ENCODE results near the gene PIGH. TPM values are rescaled to one million over a fixed set of nuclear protein-coding genes. Genes with fewer than 3 reads are reported as not detected.

PIGH gene
- total RNA-seq, 1 donor from 2014 or later: 18.3 TPM

- Mint-ChIP-seq H3K4me1 (ENCODE audit: unreplicated experiment) (no peaks in the 10 kb centered on the region), H3K4me3 (ENCODE audit: unreplicated experiment) (no peak overlapping the region), H3K27me3 (ENCODE audit: unreplicated experiment) (no peaks in the 10 kb centered on the region), H3K27ac (ENCODE audit: unreplicated experiment) (no peak overlapping the region), H3K9me3 (ENCODE audit: unreplicated experiment) (no peaks in the 10 kb centered on the region), H3K36me3 (ENCODE audit: unreplicated experiment) (peaks cover 21% of the 10 kb centered on the region)
- TF ChIP-seq CTCF (IDR thresholded peaks at IDR 0.05): no peak
- DNase-seq (ENCODE audit: extremely low spot score, unreplicated experiment): no peak
These were observed 10.8 kb downstream of the PIGH start for GRCh38 chr14:67589204-67589770.

- no peak overlapping the region for H3K27ac Mint-ChIP-seq (ENCODE audit: unreplicated experiment)
- no peak overlapping the region for H3K4me3 Mint-ChIP-seq (ENCODE audit: unreplicated experiment)
- H3K4me1 Mint-ChIP-seq (ENCODE audit: unreplicated experiment): no peaks in the 10 kb centered on the region
- no peaks in the 10 kb centered on the region for H3K27me3 Mint-ChIP-seq (ENCODE audit: unreplicated experiment)
- no peak for TF ChIP-seq CTCF (IDR thresholded peaks at IDR 0.05)
- DNase-seq (ENCODE audit: extremely low spot score, unreplicated experiment): no peak
- no peaks in the 10 kb centered on the region for H3K9me3 Mint-ChIP-seq (ENCODE audit: unreplicated experiment)
- H3K36me3 Mint-ChIP-seq (ENCODE audit: unreplicated experiment): peaks cover 9% of the 10 kb centered on the region
These were observed 13.7 kb downstream of the PIGH start for GRCh38 chr14:67586369-67586768.

GRCh38 chr14:67584978-67585377, 15.1 kb downstream of the PIGH start:
- Mint-ChIP-seq H3K27ac (ENCODE audit: unreplicated experiment) (no peak overlapping the region), H3K27me3 (ENCODE audit: unreplicated experiment) (no peaks in the 10 kb centered on the region), H3K36me3 (ENCODE audit: unreplicated experiment) (peaks cover 9% of the 10 kb centered on the region), H3K4me3 (ENCODE audit: unreplicated experiment) (no peak overlapping the region), H3K9me3 (ENCODE audit: unreplicated experiment) (no peaks in the 10 kb centered on the region), H3K4me1 (ENCODE audit: unreplicated experiment) (no peaks in the 10 kb centered on the region)
- DNase-seq (ENCODE audit: extremely low spot score, unreplicated experiment): no peak
- no peak for TF ChIP-seq CTCF (IDR thresholded peaks at IDR 0.05)

- Mint-ChIP-seq H3K4me1 (ENCODE audit: unreplicated experiment) (no peaks in the 10 kb centered on the region), H3K36me3 (ENCODE audit: unreplicated experiment) (peaks cover 3% of the 10 kb centered on the region), H3K27me3 (ENCODE audit: unreplicated experiment) (no peaks in the 10 kb centered on the region), H3K27ac (ENCODE audit: unreplicated experiment) (no peak overlapping the region), H3K9me3 (ENCODE audit: unreplicated experiment) (no peaks in the 10 kb centered on the region), H3K4me3 (ENCODE audit: unreplicated experiment) (no peak overlapping the region)
- TF ChIP-seq CTCF (IDR thresholded peaks at IDR 0.05): peak; percentile 74
- DNase-seq (ENCODE audit: extremely low spot score, unreplicated experiment): no peak
These were observed 16.1 kb downstream of the PIGH start for GRCh38 chr14:67583711-67584644.

GRCh38 chr14:67582061-67582460, 18.0 kb downstream of the PIGH start:
- Mint-ChIP-seq H3K27ac (ENCODE audit: unreplicated experiment) (no peak overlapping the region), H3K4me3 (ENCODE audit: unreplicated experiment) (no peak overlapping the region), H3K27me3 (ENCODE audit: unreplicated experiment) (no peaks in the 10 kb centered on the region), H3K36me3 (ENCODE audit: unreplicated experiment) (no peaks in the 10 kb centered on the region), H3K9me3 (ENCODE audit: unreplicated experiment) (no peaks in the 10 kb centered on the region), H3K4me1 (ENCODE audit: unreplicated experiment) (no peaks in the 10 kb centered on the region)
- no peak for TF ChIP-seq CTCF (IDR thresholded peaks at IDR 0.05)
- no peak for DNase-seq (ENCODE audit: extremely low spot score, unreplicated experiment)

All from osteocyte (in vitro differentiated cells).